GM12874 (cell line): ENCODE data around the gene RNF212B.

Experiments
- CTCF ChIP-seq: IDR thresholded peaks from 2 replicates; pipeline ENCODE4 v1.5.1; 2011; ENCODE audit warnings: low read depth, mild to moderate bottlenecking, control low read depth, low read length, moderate library complexity; ENCODE audit not compliant: insufficient read depth

Gene RNF212B

GRCh38 chr14:23302290-23303225 lies 64.8 kb downstream of the RNF212B start, which contains the start of gene PPP1R3E:
Gene PPP1R3E, minus strand, starts transcription at chr14:23302859. Its CDS starts 283 bp downstream, at chr14:23302576.
- TF ChIP-seq CTCF, result no peak

GRCh38 chr14:23306412-23307145 lies 68.8 kb downstream of the RNF212B start, which contains the start of gene BCL2L2:
Gene BCL2L2, plus strand, starts transcription at chr14:23306833. Its CDS starts 935 bp downstream, at chr14:23307768.
- no peak for TF ChIP-seq CTCF

- TF ChIP-seq CTCF, result no peak
These were observed 69.4 kb downstream of the RNF212B start for GRCh38 chr14:23307146-23307530.

GRCh38 chr14:23307687-23308644 lies 70.2 kb downstream of the RNF212B start:
- no peak for TF ChIP-seq CTCF

GRCh38 chr14:23308721-23309445 lies 71.1 kb downstream of the RNF212B start:
- no peak for TF ChIP-seq CTCF

GRCh38 chr14:23310546-23310945 lies 72.8 kb downstream of the RNF212B start:
- TF ChIP-seq CTCF, result no peak
